ENCODE data around the gene NEMF.
"Not testable (repeated sequence)": the region's sequence is repeated elsewhere in the genome, so short reads cannot be mapped to it uniquely, and the experiment has no call there.

Gene NEMF
- total RNA-seq, result 90.3 to 162 (median 143) reads per million in 4 donors

GRCh38 chr14:49852301-49853157 lies at the start of gene NEMF:
NEMF (minus strand) TSS chr14:49852788; CDS start chr14:49852753, 35 bp downstream.
- peak; percentile 37 to 86 (median 72) for DNase-seq

- no peak for DNase-seq
These were observed 48.4 kb upstream of the NEMF start for GRCh38 chr14:49900973-49901372.

- no peak for DNase-seq
These were observed 45.9 kb upstream of the NEMF start for GRCh38 chr14:49898485-49898884.

- DNase-seq, result no peak
These were observed 45.4 kb upstream of the NEMF start for GRCh38 chr14:49897965-49898364.

- no peak for DNase-seq
These were observed 44.8 kb upstream of the NEMF start for GRCh38 chr14:49897414-49897813.

- DNase-seq, result no peak
These were observed 44.4 kb upstream of the NEMF start for GRCh38 chr14:49896966-49897365.

GRCh38 chr14:49896272-49896671 lies 43.7 kb upstream of the NEMF start:
- not testable (repeated sequence) for DNase-seq

- DNase-seq, result peak in 1 of 5 donors; percentile 55
These were observed 42.9 kb upstream of the NEMF start for GRCh38 chr14:49895480-49895879.

GRCh38 chr14:49894214-49895107 lies 41.9 kb upstream of the NEMF start:
- not testable (repeated sequence) for DNase-seq

GRCh38 chr14:49893309-49894213 lies 41.0 kb upstream of the NEMF start:
- peak; percentile 53 to 76 (median 66) for DNase-seq

- peak; percentile 91 to 98 (median 92) for DNase-seq
These were observed 40.2 kb upstream of the NEMF start, which contains the start of gene ARF6 for GRCh38 chr14:49892636-49893308. ARF6 (plus strand) TSS chr14:49893082; CDS start chr14:49893737, 655 bp downstream.

- peak in 4 of 5 donors; percentile 29 to 68 (median 37) for DNase-seq
These were observed 39.7 kb upstream of the NEMF start for GRCh38 chr14:49892301-49892635.

- DNase-seq, result no peak
These were observed 35.7 kb upstream of the NEMF start for GRCh38 chr14:49888293-49888692.

GRCh38 chr14:49886523-49886922 lies 33.9 kb upstream of the NEMF start:
- DNase-seq, result no peak

GRCh38 chr14:49882826-49883694 lies 30.5 kb upstream of the NEMF start:
- DNase-seq, result no peak

- DNase-seq, result no peak
These were observed 28.9 kb upstream of the NEMF start for GRCh38 chr14:49881350-49882001.

- DNase-seq, result no peak
These were observed 27.9 kb upstream of the NEMF start for GRCh38 chr14:49880267-49881064.

- peak in 4 of 5 donors; percentile 26 to 83 (median 39) for DNase-seq
These were observed 27.1 kb upstream of the NEMF start for GRCh38 chr14:49879646-49880204.
